Stimulated activated CD8-positive, alpha-beta memory T cell treated with anti-CD3 and anti-CD28 coated beads, Interleukin-7, amount 100 ng/mL, for 24 hours (primary cell): ENCODE results near the gene FAHD1.
A peak's percentile ranks its signal among the peaks of the same experiment; 100 is the strongest.

Source experiments
- DNase-seq: peaks from one replicate; pipeline ENCODE4 v3.0.0-alpha.2; 2020; ENCODE audit warnings: low read depth

The FAHD1 gene

GRCh38 chr16:1817276-1817589, 9.8 kb upstream of the FAHD1 start:
- no peak for DNase-seq

GRCh38 chr16:1817716-1818115, 9.3 kb upstream of the FAHD1 start:
- no peak for DNase-seq

GRCh38 chr16:1818204-1818872, 8.7 kb upstream of the FAHD1 start:
- no peak for DNase-seq

GRCh38 chr16:1818873-1819525, 8.0 kb upstream of the FAHD1 start:
- no peak for DNase-seq

- DNase-seq = no peak
Observed at GRCh38 chr16:1819611-1820010, 7.4 kb upstream of the FAHD1 start.

- no peak for DNase-seq
Observed at GRCh38 chr16:1820096-1820945, 6.7 kb upstream of the FAHD1 start.

GRCh38 chr16:1820946-1821290, 6.1 kb upstream of the FAHD1 start:
- DNase-seq = no peak

- DNase-seq = no peak
Observed at GRCh38 chr16:1821861-1822611, 5.0 kb upstream of the FAHD1 start.

- no peak for DNase-seq
Observed at GRCh38 chr16:1822801-1823200, 4.2 kb upstream of the FAHD1 start.

- no peak for DNase-seq
Observed at GRCh38 chr16:1823821-1824220, 3.2 kb upstream of the FAHD1 start.

- DNase-seq = no peak
Observed at GRCh38 chr16:1825381-1825863, 1.6 kb upstream of the FAHD1 start.

- peak; percentile 28 for DNase-seq
Observed at GRCh38 chr16:1825864-1826690, 929 bp upstream of the FAHD1 start.

- no peak for DNase-seq
Observed at GRCh38 chr16:1828645-1829410, 1.8 kb downstream of the FAHD1 start.

- no peak for DNase-seq
Observed at GRCh38 chr16:1830213-1830612, 3.2 kb downstream of the FAHD1 start.

GRCh38 chr16:1831186-1832075, 4.4 kb downstream of the FAHD1 start:
- DNase-seq = no peak

- no peak for DNase-seq
Observed at GRCh38 chr16:1832838-1833454, 5.9 kb downstream of the FAHD1 start.

- no peak for DNase-seq
Observed at GRCh38 chr16:1834096-1834495, 7.1 kb downstream of the FAHD1 start.

GRCh38 chr16:1839554-1839953, 12.5 kb downstream of the FAHD1 start:
- no peak for DNase-seq

GRCh38 chr16:1845985-1846384, 19.0 kb downstream of the FAHD1 start:
- DNase-seq = no peak
